HG03575 (cell line): ENCODE data around the gene TBC1D25.
"Not testable (repeated sequence)": the region's sequence is repeated elsewhere in the genome, so short reads cannot be mapped to it uniquely, and the experiment has no call there.

Experiments used
- ATAC-seq: cut with Tn5 transposase; IDR thresholded peaks from one replicate; pipeline ENCODE4 v1.9.1; 2021; ENCODE audit not compliant: unreplicated experiment, insufficient number of reproducible peaks, low FRiP score; ENCODE audit errors: extremely low read depth

The TBC1D25 gene

DNA sequence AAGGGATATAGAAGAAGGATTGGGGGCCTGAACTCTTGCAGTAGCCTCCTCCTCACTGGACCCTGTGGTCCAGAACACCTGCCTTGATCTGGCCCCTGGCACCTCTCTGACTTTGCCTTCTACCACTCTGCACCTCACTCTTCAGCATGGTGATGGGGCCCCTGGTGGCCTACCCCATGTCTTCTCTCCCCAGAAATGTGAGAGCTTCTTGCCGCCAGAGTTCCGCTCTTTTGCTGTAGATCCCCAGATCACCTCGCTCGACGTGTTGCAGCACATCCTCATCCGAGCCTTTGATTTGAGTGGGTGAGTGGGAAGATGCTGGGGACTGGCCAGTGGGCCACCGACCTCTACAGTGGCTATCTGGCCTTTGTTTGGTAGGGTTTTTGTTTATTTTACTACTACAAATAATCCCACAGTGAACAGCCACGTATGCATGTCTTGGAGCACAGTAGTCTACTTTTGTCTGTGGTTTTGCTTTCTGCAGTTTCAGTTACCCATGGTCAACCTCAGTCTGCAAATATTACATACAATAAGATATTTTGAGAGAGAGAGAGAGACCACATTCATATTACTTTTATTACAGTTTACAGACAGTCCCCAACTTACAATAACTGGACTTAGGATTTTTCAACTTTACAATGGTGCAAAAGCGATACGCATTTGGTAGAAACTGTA is 1.8 kb downstream of the TBC1D25 start:
- no peak for ATAC-seq

DNA sequence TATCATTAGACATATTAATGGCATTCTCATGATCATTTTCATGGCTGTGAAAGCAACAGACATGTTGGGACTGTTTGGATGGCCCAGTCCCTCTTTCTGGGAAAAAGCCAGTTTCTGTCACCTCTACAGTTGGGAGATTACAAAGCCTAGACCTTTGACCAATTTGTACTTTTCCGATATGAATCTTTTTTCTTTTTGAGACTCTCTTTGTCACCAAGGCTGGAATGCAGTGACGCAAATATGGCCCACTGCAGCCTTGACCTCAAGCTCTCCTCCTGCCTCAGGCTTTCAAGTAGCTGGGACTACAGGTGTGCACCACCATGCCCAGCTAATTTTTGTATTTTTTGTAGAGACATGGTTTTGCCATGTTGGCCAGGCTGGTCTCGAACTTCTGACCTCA is 9.4 kb downstream of the TBC1D25 start:
- ATAC-seq: no peak

DNA sequence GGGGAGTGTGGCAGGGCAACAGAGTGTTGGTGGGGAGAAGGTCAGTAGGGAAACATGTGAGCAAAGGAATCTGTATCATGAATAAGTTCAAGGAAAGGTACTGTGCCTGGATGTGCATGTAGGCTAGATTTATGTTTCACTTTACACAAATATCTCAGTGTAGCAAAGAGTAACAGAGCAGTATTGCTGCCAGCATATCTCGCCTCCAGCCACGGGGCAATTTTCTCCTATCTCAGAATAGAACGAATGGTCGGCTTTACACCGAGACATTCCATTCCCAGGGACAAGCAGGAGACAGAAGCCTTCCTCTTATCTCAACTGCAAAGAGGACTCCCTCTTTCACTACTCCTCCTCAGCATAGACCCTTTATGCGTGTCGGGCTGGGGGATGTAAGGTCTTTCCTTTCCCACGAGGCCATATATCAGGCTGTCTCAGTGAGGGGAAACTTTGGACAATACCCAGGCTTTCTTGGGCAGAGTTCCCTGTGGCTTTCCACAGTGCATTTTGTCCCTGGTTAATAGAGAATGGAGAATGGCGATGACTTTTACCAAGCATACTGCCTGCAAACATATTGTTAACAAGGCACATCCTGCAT is 16.3 kb downstream of the TBC1D25 start:
- not testable (repeated sequence) for ATAC-seq

DNA sequence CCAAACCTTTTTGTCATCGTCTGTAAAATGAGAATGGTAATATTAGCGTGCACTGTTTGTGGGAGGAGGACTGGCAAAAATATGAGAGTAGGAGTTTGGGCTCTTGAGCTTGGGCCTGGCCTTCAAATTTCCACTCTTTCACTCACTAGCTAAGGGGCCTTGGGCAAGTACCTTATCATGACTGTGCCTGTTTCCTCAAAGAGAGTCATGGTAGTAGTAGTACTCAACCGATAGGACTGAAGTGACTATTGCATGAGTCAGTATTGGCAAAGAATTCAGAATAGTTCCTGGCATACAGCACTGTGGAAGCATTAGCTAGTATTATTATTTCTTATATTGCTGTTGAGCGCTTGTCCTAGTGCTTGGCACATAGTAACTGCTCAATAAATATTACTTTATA is 18.8 kb downstream of the TBC1D25 start:
- ATAC-seq: no peak

DNA sequence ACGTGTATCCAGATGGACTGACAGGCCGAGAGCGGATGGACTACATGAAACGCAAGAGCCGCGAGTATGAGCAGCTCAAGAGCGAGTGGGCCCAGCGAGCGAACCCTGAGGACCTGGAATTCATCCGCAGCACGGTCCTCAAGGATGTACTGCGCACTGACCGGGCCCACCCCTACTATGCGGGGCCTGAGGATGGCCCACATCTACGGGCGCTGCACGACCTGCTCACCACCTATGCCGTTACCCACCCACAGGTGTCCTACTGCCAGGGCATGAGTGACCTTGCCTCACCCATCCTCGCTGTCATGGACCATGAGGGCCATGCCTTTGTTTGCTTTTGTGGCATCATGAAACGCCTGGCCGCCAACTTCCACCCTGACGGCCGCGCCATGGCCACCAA is 20.1 kb downstream of the TBC1D25 start:
- no peak for ATAC-seq

DNA sequence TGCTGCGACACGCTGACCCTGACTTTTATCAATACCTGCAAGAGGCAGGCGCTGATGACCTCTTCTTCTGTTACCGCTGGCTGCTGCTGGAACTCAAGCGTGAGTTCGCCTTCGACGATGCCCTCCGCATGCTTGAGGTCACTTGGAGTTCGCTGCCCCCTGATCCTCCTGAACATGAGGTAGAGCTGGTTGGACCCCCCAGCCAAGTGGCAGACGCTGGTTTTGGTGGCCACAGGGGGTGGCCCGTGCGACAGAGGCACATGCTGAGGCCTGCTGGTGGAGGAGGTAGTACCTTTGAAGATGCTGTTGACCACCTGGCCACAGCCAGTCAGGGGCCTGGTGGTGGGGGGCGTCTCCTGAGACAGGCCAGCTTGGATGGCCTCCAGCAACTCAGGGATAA is 20.5 kb downstream of the TBC1D25 start:
- no peak for ATAC-seq

DNA sequence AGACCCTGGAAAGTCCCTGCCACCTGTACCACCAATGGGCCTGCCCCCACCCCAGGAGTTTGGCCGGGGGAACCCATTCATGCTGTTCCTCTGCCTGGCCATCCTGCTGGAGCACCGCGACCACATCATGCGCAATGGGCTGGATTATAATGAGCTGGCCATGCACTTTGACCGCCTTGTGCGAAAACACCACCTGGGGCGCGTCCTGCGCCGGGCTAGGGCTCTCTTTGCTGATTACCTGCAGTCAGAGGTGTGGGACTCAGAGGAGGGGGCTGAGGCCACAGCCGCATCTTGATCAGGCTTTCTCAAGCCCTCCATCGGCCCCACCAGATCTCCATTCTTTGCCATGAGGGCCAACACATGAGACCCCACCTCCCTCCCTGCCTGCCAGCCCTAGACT is 21.2 kb downstream of the TBC1D25 start:
- no peak for ATAC-seq

DNA sequence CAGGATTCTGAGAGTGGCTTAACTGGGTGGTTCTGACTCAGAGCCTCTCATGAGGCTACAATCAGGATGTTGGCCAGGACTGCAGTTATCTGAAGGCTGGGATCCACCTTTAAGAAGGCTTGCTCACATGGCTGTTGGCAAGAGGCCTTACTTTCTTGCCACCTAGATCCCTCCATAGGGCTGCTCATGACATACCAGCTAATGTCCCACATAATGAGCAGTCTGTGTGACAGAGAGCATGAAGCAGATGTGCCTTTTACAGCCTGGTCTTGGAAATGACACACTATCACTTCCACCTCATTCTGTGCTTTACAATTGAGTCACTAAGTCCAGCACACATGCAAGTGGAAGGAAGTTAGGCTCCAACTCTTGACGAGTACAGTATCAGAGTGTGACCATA is 30.4 kb downstream of the TBC1D25 start:
- no peak for ATAC-seq

DNA sequence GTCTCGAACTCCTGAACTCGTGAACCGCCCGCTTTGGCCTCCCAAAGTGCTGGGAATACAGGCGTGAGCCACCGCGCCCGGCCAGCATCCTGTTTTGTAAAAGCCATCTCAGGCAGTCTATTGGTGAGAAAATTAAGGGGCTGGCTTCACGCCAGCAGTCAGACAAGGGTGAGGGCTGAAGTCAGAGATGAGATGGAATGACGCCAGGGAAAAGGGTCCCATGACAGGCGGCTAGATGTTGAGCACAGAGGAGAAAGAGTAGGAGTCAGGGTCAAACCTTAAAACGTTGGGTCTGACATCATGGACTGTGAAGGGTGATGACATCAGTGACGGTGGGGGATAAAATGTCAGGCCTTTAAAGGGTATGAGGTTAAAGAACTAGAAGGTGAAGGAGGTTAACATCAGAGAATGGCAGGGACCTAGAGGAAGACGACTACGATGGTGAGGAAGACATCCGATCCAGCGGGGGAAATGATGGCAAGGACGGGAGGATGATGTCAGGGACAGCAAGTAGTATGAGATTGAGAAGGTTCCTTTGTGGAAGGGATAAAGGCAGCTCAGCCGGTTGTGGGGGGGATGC is 34.3 kb downstream of the TBC1D25 start:
- ATAC-seq: no peak

DNA sequence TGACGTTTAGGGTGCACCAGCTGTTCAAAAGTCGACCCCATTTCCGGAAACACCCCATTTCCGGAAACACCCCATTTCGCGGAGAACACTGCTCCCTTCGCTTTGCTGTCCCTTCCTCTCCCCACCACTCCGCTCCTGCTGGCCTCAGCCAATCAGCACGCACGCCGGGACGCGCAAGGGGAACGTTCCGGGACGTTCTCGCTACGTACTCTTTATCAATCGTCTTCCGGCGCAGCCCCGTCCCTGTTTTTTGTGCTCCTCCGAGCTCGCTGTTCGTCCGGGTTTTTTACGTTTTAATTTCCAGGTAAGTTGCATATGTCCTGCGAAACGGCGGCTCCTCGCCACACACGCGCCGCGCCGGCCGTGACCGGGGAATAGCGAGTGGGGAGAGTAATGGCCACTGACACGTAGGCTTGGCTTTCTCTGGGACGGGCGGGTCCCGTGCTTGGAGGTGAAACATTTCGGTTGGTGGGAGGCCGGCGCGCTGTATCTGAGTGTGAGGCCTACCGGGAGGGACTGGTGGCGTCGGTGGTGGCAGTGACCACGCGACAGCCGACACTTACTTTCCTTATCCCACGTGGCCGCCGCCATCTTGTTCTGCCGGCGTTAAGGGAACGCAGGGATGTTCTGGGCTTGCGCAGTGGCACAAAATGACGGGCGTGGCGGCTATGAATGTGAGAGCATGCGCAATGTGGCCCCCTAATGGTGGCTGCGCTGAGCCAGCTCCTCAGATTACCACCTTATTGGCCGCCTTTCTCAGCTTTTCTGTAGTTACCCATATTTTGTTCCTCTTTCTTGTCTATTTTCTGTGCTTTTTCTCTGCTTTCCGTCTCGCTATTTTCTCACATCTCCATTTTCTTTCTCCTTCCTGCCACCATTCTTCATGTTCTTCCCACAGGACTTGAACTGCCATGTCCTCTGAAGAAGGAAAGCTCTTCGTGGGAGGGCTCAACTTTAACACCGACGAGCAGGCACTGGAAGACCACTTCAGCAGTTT is 35.1 kb downstream of the TBC1D25 start, which contains the start of gene RBM3:
Gene RBM3, plus strand, starts transcription at position 215 of the 997 bp plus-strand sequence. Its CDS starts 697 bp downstream, at position 912.
- no peak for ATAC-seq

DNA sequence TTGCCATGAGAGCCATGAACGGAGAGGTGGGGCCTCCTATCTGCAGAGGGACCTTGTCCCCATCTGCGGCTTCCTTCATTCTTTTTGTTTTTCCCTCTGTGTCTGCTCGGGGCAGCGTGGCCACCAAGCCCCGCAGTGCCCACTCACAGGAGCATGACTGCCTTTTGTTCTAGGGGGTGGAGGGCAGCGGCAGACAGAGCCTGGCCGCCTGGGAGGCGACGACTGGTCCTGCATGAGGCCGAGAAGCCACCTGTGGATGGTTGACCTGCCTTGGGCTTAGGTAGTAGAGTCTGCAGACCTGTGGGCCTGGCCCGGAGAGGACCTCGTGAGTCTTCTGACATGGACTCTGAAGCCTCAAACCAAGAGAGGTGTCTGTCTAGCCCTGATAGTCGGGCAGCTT is 36.1 kb downstream of the TBC1D25 start:
- no peak for ATAC-seq

DNA sequence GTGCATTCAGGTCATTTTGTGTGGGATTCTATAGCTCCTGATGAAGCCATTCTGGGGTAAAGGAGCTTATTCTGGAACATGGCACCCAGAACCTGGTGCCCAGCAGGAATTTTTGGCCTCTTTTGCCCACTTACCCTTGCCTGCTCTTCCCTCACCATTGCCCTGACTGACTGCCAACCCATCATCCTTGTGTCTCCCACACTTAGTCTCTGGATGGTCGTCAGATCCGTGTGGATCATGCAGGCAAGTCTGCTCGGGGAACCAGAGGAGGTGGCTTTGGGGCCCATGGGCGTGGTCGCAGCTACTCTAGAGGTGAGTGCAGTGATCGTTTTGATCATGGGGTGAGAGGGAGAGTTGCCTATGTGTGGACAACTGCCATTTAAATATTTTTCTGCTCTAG is 36.6 kb downstream of the TBC1D25 start:
- ATAC-seq: no peak

DNA sequence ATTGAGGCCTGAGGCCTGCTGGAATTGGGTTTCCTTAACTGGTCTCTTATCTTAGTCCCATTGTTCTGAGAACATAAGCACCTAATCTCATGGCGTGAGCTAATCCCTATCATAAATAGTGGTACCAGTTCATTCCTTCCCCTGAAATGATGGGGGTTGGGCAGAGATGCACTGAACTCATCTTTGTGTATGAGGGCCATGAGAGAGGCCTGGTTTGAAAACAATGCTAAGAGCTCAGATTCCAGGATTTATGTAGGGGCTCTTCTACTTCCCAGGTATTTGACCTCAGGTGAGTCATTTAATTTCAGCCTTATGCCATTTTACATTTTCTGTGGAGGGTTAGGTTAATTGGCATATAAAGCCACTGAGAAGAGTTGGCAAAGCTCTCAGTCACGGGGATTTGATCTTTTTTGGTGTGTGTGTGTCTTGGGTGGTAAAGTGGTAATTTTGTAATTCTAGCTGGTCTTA is 39.2 kb downstream of the TBC1D25 start:
- ATAC-seq: no peak

DNA sequence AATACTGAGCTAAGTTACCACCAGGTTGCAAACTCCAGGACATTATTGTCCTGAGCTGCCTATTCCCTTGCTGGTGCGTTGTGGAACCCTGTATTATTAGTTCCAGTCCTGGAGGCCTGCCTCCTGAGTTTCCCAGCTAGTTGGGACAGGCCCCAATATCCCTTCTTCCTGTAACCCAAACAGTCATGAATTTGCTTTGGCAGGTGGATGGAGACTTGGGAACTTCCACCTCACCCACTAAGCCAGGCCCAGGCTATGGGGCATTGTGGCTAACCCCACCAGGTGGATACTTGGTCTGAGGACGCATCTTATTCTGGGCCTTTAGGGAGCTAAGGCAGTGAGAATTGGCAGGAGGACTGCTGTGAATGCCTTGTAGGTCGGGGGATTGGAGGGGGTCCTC is 39.7 kb downstream of the TBC1D25 start:
- ATAC-seq: no peak

DNA sequence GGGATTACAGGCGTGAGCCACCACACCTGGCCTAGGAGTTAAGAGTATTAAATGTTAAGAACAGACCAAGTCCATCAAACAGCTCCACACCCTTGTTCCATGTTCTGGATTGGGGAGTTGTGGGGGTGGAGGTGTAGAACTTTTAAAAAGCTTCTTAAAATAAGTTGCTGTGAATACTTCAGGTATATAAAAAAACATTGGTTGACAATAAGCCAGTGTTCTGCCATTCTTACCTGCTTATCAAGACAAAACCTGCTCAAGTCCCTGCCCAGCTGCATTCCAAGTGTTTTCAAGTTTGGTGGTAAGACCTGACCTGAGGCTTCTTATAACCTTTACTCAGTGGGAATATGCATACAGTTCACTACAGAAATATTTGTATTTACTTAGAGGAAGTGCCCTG is 41.1 kb downstream of the TBC1D25 start:
- ATAC-seq: no peak

DNA sequence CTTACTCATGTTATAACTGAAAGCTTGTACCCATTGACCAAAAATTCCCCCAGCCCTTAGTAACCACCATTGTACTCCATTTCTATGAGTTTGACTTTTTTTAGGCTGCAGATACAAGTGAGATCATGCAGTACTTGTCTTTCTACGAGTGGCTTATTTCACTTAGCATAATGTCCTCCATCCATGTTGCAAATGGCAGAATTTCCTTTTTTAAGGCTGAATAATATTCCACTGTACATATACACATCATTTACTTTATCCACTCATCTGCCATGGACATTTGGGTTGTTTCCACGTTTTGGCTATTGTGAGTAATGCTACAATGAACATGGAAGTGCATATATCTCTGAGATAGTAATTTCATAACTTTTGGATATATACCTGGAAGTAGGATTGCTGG is 45.2 kb downstream of the TBC1D25 start:
- ATAC-seq: no peak

DNA sequence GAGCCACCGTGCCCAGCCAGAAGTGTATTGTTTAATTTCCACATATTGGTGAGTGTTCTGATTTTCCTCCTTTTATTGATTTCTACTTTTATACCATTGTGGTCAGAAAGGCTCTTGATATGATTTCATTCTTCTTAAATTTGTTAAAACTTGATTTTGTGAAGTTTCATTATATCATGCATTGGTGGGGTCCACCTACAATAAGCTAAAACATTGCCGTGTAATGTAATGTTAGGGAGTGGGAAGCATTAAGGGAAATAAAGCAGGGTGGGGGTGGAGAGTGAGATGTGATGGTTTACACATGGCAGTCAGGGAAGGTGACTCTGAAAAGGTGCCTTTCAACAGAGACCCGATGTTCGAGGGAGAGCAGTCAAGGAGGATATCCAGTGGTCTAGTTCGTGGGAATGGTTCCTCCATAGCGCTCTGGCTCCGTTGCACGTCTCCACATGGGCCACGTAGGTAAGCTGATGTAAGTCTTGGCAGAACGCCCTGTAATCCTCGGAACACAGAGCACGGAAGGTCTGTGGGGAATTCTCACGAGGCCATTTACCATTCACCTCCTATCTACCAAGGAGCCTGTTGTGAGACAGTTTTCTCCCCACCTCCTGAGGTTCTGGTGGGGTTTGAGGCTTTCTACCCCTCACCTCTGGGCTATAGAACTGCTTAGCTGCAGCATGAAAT is 50.1 kb downstream of the TBC1D25 start:
- no peak for ATAC-seq

DNA sequence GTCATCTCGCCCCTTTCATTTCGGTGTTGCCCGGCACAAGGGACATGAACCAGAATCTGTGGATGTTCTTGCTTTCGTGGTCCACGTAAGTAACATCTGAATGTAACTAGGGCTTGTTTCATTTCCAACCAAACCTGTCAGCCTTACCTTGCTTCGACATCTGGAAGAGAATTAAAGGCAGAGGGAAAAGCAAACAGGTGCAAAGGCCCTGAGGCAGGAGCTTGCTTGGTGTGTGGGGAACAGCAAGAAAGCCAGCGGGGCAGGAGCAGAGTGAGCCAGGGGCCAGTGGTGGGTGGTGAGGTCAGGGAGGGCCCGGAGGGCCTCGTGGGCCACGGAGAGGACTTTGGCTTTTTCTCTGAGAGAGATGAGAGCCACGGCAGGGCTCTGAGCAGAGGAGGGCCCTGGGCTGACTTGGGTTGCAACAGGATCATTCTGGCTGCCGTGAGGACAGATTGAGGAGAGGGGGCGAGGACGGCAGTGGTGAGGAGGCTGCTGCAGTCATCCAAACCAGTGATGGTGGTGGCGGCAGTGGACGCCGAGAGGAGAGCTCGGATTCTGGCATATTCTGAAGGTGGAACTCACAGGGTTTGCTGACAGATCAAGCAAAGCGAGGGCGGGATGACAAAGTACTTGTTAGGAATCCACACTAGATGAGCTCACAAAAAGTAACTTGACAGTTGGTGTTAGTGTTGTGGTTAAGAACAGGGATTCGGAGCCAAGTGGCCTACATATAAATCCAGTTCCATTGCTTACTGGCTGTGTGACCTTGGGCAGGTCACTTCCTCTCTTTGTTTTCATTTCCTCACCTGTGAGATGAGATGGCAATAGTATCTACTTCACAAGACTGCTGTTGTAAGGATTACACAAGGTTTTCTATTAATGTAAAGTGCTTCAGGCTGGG is 50.9 kb downstream of the TBC1D25 start:
- ATAC-seq: no peak
